ENCODE data around the gene UBASH3B.

DNA sequence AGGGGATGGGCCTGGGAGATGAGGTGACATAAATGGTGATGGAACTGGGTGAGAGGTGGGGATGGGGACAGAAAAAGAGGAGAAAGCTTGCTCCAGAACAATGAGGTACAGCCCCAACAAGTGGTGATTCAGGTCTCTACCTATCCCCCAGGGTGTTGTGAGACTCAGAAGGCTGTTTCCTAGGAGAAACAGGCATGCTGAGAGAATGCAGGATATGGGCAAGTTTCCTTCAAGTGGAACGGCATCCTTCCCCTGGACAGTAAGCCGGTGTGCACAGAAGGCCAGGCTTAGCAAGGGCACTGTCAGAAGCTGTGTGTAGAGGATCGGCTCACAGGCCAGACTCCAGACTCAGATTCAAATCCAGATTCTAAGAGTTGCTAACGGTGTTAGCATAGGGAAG lies 148.6 kb downstream of the UBASH3B start:
- TF ChIP-seq, protein P1, sequence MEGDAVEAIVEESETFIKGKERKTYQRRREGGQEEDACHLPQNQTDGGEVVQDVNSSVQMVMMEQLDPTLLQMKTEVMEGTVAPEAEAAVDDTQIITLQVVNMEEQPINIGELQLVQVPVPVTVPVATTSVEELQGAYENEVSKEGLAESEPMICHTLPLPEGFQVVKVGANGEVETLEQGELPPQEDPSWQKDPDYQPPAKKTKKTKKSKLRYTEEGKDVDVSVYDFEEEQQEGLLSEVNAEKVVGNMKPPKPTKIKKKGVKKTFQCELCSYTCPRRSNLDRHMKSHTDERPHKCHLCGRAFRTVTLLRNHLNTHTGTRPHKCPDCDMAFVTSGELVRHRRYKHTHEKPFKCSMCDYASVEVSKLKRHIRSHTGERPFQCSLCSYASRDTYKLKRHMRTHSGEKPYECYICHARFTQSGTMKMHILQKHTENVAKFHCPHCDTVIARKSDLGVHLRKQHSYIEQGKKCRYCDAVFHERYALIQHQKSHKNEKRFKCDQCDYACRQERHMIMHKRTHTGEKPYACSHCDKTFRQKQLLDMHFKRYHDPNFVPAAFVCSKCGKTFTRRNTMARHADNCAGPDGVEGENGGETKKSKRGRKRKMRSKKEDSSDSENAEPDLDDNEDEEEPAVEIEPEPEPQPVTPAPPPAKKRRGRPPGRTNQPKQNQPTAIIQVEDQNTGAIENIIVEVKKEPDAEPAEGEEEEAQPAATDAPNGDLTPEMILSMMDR (IDR thresholded peaks at IDR 0.05; ENCODE audit: low read depth, low read length), result no peak
- TF ChIP-seq POLR2A (IDR thresholded peaks at IDR 0.05; ENCODE audit: extremely low read depth, insufficient read length), result no peak
- TF ChIP-seq, protein P2, sequence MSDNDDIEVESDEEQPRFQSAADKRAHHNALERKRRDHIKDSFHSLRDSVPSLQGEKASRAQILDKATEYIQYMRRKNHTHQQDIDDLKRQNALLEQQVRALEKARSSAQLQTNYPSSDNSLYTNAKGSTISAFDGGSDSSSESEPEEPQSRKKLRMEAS (IDR thresholded peaks at IDR 0.05; ENCODE audit: low read depth, low read length), result no peak
